Cardiac muscle cell (in vitro differentiated cells and primary cell): ENCODE data around the gene ARHGAP10. TPM values are rescaled to one million over a fixed set of nuclear protein-coding genes. Genes with fewer than 3 reads are reported as not detected.

Experiments used
- DNase-seq, 2 donors: peaks; one replicate each; pipeline versions ENCODE4 v3.0.0 to v3.0.0-alpha.2; 2010 to 2017; ENCODE audit warnings: low read depth in 1 of 2, low spot score in 1 of 2
- H3K27ac ChIP-seq: fragments of 200-600 bp; sonication (generic); 2 replicates; pipeline ENCODE4 v1.5.1; 2016
- H3K27me3 ChIP-seq: fragments of 200-600 bp; sonication (generic); 2 replicates; pipeline ENCODE4 v1.6.0; 2016; ENCODE audit warnings: control low read depth
- H3K36me3 ChIP-seq: fragments of 200-600 bp; sonication (generic); 2 replicates; pipeline ENCODE4 v1.5.1; 2016; ENCODE audit warnings: control low read depth
- H3K4me1 ChIP-seq: fragments of 200-600 bp; sonication (generic); 2 replicates; pipeline ENCODE4 v1.8.1; 2017; ENCODE audit warnings: low read depth, mild to moderate bottlenecking, mixed run types
- H3K4me3 ChIP-seq: fragments of 200-600 bp; sonication (generic); 2 replicates; pipeline ENCODE4 v1.5.1; 2016; ENCODE audit warnings: mild to moderate bottlenecking
- H3K9me3 ChIP-seq: fragments of 200-600 bp; sonication (generic); 2 replicates; pipeline ENCODE4 v1.5.1; 2017; ENCODE audit warnings: low read depth, mild to moderate bottlenecking, control low read depth
- polyA plus RNA-seq: library from polyadenylated mRNA; unstranded; fragments of >200 nt; fragmentation: Nextera tagmentation; extraction: Ambion mirVana; gene quantifications from 2 replicates; pipeline ENCODE4 v1.2.1, GENCODE V29; 2016
- total RNA-seq: library from RNA; depleted of rRNA; stranded (reverse); fragments of >200 nt; gene quantifications from 2 replicates; pipeline ENCODE4 v1.2.3, GENCODE V29; 2016
- TF ChIP-seq, protein P1 (sequence below): IDR thresholded peaks from 2 replicates; pipeline ENCODE4 v1.5.1; 2012; ENCODE audit warnings: low read depth, mild to moderate bottlenecking, low read length

Gene ARHGAP10
- total and polyA plus RNA-seq, 2 experiments from 2014 or later: 12.1 to 15.0 TPM

DNA sequence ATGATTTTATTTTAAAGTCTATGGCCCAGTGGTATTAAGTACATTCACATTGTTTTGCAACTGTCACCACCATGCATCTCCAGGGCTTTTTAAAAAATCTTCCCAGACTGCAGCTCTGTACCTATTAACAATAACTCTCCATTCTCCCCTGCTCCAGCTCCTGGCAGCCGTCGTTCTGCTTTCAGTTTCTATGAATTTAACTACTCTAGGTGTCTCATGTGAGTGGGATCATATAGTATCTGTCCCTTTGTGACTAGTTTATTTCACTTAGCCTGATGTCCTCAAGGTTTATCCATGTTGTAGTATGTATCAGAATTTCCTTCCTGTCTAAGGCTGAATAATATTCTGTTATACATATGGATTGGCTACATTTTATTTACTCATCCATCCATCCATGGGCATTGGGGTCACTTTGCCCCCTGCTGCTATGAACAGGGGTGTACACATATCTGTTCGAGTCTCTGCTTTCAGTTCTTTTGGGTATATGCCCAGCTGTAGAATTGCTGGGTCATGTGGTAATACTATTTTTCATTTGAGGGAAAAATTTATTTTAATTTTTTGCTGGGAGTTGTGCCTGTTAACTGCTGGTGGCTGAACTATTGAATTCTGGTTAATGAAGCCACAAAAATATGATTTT is 131.3 kb downstream of the ARHGAP10 start:
- no peaks in the 10 kb centered on the region for H3K4me1 ChIP-seq
- TF ChIP-seq, protein P1, sequence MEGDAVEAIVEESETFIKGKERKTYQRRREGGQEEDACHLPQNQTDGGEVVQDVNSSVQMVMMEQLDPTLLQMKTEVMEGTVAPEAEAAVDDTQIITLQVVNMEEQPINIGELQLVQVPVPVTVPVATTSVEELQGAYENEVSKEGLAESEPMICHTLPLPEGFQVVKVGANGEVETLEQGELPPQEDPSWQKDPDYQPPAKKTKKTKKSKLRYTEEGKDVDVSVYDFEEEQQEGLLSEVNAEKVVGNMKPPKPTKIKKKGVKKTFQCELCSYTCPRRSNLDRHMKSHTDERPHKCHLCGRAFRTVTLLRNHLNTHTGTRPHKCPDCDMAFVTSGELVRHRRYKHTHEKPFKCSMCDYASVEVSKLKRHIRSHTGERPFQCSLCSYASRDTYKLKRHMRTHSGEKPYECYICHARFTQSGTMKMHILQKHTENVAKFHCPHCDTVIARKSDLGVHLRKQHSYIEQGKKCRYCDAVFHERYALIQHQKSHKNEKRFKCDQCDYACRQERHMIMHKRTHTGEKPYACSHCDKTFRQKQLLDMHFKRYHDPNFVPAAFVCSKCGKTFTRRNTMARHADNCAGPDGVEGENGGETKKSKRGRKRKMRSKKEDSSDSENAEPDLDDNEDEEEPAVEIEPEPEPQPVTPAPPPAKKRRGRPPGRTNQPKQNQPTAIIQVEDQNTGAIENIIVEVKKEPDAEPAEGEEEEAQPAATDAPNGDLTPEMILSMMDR: peak; percentile 18
- no peak overlapping the region for H3K4me3 ChIP-seq
- H3K36me3 ChIP-seq: no peaks in the 10 kb centered on the region
- H3K9me3 ChIP-seq: no peaks in the 10 kb centered on the region
- DNase-seq: peak in 1 of 2 donors; percentile 44
- H3K27me3 ChIP-seq: no peaks in the 10 kb centered on the region
- H3K27ac ChIP-seq: no peak overlapping the region

DNA sequence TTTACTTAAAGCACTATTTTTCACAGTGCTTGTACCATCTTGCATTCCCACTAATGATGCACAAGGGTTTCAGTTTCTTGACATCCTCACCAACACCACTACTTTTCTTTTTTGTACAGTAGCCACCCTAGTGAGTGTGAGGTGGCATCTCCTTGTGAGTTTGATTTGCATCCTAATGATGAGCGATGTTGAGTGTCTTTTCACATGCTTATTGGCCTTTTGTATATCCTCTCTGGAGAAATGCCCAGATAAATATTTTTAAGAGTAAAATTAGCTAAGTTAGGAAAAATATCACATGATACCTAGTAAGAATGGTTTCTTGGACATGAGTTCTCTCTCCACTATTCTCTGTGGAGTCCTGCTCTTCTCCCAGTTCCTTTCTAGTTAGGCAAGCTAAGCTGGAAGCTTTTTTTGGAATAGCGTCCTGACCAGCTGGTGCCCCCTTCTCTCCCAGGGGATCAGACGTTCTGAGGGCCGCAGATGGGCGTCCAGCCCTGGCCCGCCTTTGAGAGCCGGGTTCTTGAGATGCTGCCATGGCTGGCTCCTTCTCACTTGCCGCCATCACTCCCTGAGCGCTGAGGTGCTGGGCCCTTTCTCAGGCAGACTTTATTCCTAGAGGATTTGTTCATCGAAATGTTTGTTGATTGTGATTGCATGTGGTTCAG is 132.1 kb downstream of the ARHGAP10 start:
- Histone ChIP-seq H3K4me1 (no peaks in the 10 kb centered on the region), H3K27me3 (no peaks in the 10 kb centered on the region), H3K4me3 (no peak overlapping the region), H3K27ac (no peak overlapping the region), H3K9me3 (no peaks in the 10 kb centered on the region), H3K36me3 (no peaks in the 10 kb centered on the region)
- DNase-seq: no peak
- TF ChIP-seq, protein P1: no peak

DNA sequence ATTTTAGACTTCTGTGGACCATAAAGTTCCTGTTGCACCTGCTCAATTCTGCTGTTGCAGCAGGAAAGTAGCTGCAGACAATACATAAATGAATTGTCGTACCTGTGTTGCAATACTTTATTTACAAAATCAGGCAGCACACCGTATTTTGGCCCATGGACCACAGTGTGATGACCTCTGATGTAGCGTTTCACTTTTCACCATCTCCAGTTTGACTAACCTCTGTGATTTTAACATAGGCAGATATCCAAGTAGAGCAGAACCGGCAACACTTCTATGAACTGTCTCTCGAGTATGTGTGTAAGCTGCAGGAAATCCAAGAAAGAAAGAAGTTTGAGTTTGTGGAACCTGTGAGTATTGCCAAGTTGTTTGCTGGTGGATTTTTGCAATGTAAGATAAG is 132.7 kb downstream of the ARHGAP10 start:
- TF ChIP-seq, protein P1: no peak
- H3K27me3 ChIP-seq: no peaks in the 10 kb centered on the region
- H3K4me1 ChIP-seq: no peaks in the 10 kb centered on the region
- DNase-seq: no peak
- H3K27ac ChIP-seq: no peak overlapping the region
- no peak overlapping the region for H3K4me3 ChIP-seq
- H3K36me3 ChIP-seq: no peaks in the 10 kb centered on the region
- no peaks in the 10 kb centered on the region for H3K9me3 ChIP-seq

DNA sequence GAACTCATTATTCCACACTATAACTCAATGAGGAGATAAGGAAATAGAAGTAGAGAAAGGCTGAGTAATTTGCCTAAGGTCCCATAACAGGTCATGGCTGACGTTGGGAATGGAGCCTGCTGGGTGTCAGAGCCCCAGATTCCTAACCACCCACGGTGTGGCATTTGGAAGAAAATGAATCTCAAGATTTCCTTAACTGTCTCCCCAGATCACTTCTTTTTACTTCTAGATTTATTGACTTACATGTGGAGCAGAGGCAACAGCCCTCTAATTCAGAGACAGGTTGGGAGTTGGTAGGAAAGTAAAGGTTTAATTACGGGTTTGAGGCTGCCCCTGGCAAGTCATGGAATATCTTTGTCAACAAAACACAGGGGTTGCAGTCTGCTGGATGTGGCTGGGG is 134.0 kb downstream of the ARHGAP10 start:
- no peaks in the 10 kb centered on the region for H3K36me3 ChIP-seq
- H3K9me3 ChIP-seq: no peaks in the 10 kb centered on the region
- H3K4me1 ChIP-seq: no peaks in the 10 kb centered on the region
- no peaks in the 10 kb centered on the region for H3K27me3 ChIP-seq
- no peak overlapping the region for H3K27ac ChIP-seq
- peak in 1 of 2 donors; percentile 57 for DNase-seq
- no peak overlapping the region for H3K4me3 ChIP-seq
- TF ChIP-seq, protein P1: no peak

DNA sequence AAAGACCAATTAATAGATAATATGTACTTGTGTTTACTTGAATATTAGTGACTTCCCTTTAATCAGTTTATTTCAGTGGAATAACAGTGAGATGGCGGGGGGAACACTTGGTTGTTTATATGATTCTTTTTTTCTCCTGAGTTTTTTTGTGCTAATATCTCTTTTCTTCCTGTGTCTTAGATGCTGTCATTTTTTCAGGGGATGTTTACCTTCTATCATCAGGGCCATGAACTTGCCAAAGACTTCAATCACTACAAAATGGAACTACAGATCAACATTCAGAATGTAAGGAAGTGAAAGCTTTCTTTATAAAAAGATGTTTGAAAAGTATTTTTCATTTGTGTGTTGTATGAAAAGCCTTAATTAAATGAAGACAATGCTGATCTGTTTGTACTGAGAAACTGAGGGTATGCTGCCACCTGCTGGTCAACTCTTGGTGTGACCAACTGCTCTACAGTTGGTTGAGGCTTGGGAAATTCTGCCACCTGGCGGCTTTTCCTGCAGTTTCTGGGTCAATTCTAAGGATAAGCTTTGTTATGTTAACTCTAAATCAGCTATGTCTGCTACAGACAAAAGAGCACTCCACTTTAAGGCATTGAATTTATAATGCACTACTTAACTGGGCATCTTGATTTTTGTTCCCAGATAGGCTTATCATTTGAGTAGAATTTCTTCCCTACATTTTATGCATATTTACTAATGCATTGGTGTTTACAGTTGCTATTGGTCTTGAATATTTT is 134.8 kb downstream of the ARHGAP10 start:
- H3K4me3 ChIP-seq: no peak overlapping the region
- DNase-seq: peak; percentile 94 to 95
- H3K27ac ChIP-seq: no peak overlapping the region

More for the DNA sequence above, 134.8 kb downstream of the ARHGAP10 start:
- no peaks in the 10 kb centered on the region for H3K4me1 ChIP-seq
- H3K9me3 ChIP-seq: no peaks in the 10 kb centered on the region
- TF ChIP-seq, protein P1: peak; percentile 97
- no peaks in the 10 kb centered on the region for H3K27me3 ChIP-seq
- no peaks in the 10 kb centered on the region for H3K36me3 ChIP-seq
